Activated CD4-positive, CD25-positive, alpha-beta regulatory T cell treated with anti-CD3 and anti-CD28 coated beads, Interleukin-2, amount 50 U/mL, for 16 hours (primary cell): ENCODE results near the gene INPP4A.

Experiments
- DNase-seq: peaks from one replicate; pipeline ENCODE4 v3.0.0-alpha.2; 2020; ENCODE audit warnings: low read depth, low spot score

INPP4A gene

DNA sequence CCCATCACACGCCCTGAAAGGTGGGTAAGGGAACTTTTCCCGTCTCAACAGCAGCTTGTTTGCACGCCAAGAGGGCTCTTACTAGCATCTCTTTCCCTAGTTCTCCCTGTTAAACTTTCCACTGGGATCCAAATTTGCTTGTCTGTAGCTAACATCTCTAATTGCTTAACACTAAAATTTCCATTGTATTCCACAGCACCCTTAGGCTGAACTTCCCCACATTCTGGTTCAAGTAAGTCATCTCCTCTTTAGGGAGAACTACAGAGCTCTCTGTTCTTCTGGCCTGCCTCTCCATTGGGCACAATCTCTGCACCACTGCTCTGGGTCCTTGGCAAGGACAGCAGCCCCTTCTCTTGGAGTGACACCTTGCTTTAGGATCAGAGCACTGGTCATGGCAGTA is 187.7 kb downstream of the INPP4A start:
- DNase-seq: no peak

DNA sequence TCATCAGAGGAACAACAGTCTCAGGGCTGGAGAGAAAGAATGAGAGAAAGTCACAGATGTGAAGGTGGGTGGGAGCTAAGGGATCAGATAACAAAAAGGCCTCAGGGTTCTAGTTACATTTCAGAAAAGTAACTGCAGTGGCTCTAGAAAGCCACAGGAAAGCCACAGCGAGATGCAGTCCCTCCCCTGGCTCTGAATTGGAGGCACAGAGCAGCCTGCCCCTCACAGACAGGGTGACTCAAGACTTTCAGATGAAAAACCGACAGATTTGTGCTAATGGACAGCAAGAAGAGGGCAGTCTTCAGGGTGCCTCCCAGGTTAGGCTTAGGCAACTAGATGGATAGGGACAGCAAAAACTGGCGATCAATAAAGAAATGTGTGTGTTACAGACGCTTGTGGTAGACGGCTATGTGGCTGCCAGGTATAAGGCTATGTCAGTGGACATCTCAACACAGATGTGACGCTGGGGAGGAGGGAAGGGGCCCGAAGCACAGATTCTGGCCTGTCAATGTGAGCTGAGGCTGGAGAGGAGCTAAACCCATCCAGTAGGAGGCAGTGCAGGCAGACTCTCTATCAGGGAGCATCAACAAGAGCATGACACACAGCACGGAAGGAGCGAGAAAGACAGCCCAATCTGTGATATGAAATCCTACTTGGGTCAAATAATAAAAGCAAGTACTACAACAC is 189.9 kb downstream of the INPP4A start:
- no peak for DNase-seq

DNA sequence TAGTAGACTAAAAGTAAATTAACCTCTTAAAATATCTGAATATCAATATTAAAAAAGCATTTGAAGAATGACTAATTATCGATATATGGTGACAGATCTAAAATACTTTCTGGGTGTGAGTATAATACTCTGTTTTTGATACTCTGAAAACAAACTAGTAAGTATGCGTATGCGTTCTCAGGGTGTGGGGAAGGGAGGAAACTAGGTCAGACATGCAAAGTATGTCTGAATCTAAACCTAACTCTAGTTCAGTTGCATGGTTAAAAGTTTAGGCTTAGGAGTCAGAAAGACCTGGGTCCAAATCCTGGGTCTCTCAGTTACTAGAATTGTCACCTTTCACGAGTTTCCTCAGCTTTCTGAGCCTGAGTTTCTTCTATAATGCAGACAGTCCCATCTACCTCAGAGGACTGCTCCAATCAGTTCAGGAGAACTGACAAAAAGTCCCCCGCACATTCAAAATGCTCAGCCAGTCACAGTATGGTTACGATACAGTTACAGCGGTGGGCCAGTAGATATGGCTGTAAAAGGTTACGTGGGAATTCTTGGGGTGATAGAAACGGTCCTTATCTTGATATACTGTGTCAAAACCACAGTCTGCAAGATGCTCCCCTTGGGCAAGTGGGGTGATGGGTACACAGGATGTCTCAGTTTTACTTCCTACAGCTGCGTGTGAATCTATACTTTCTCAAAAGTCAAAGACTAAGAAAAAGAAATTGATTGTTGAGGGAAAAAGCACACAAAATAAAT is 192.9 kb downstream of the INPP4A start:
- DNase-seq: no peak

DNA sequence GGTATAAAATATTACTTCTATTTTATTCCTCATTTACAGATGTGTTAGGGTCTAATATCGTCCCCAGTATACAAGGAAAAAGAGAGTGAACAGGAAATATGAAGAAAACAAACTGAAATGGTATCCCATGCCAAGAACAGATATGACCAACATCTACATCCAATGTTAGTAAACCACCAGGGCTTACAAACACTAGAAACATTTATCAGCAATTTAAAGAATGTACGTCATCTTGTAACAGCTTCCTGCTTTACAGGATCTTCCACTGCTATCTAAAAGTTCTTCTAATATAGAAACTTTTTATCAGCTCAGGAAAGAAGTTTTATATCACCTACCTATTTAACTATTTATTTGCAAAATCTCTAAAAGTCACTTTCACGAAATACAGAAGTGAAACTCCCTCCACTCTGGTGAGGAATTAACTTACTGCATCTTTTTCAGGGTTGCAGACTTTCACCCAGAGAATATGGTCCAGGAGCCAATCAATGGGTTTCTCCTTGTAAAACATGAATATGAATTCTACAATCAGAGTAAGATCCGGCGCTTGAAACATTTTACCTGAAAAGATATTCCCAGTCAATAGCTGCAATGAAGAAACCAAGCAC is 198.9 kb downstream of the INPP4A start:
- no peak for DNase-seq
